Stimulated activated CD4-positive, alpha-beta T cell treated with anti-CD3 and anti-CD28 coated beads, TNF-alpha, amount 100 ng/mL, for 24 hours (primary cell): ENCODE data around the gene SCML2.
"Not testable (repeated sequence)": the region's sequence is repeated elsewhere in the genome, so short reads cannot be mapped to it uniquely, and the experiment has no call there.

Experiments
- DNase-seq, 3 experiments: peaks; one replicate each; pipeline ENCODE4 v3.0.0-alpha.2; 2020; ENCODE audit warnings: low read depth in 3 of 3

SCML2 gene

GRCh38 chrX:18271725-18272124 lies 82.8 kb downstream of the SCML2 start:
- no peak for DNase-seq

GRCh38 chrX:18271309-18271708 lies 83.2 kb downstream of the SCML2 start:
- DNase-seq: no peak

- DNase-seq: no peak
Observed at GRCh38 chrX:18255059-18255458, 99.4 kb downstream of the SCML2 start.

GRCh38 chrX:18252644-18253359 lies 101.7 kb downstream of the SCML2 start:
- no peak for DNase-seq

- DNase-seq: not testable (repeated sequence)
Observed at GRCh38 chrX:18229646-18230045, 124.8 kb downstream of the SCML2 start.

- DNase-seq: no peak
Observed at GRCh38 chrX:18228069-18228468, 126.4 kb downstream of the SCML2 start.

- no peak for DNase-seq
Observed at GRCh38 chrX:18227458-18227857, 127.0 kb downstream of the SCML2 start.

GRCh38 chrX:18220786-18221185 lies 133.7 kb downstream of the SCML2 start, which contains the start of gene BEND2:
Gene BEND2 (minus strand): TSS chrX:18220886. CDS start chrX:18220750, 136 bp downstream.
- DNase-seq: no peak

GRCh38 chrX:18210470-18210869 lies 144.0 kb downstream of the SCML2 start:
- DNase-seq: no peak

GRCh38 chrX:18206657-18207056 lies 147.8 kb downstream of the SCML2 start:
- no peak for DNase-seq

- DNase-seq: no peak
Observed at GRCh38 chrX:18203631-18204030, 150.9 kb downstream of the SCML2 start.

- DNase-seq: no peak
Observed at GRCh38 chrX:18194688-18195087, 159.8 kb downstream of the SCML2 start.
